HepG2 (cell line): ENCODE data around the gene DLX1. TPM values are rescaled to one million over a fixed set of nuclear protein-coding genes. Genes with fewer than 3 reads are reported as not detected.

Experiments used
- BCL3 ChIP-seq: sonication (generic); formaldehyde crosslinking; IDR thresholded peaks from 2 replicates; pipeline ENCODE4 v1.5.1; 2020; ENCODE audit warnings: mild to moderate bottlenecking, missing genetic modification reagents, moderate library complexity
- CBX1 ChIP-seq: IDR thresholded peaks from one replicate; pipeline ENCODE4 v1.6.1; 2016; ENCODE audit warnings: antibody characterized with exemption, low read depth
- CBX2 ChIP-seq, 2 experiments: fragments of 200-600 bp in 1 of 2; sonication (generic); formaldehyde crosslinking in 1 of 2; IDR thresholded peaks; 2 replicates each; pipeline versions ENCODE4 v1.7.0 to v1.8.1; 2018 to 2022; ENCODE audit warnings: low read depth in 2 of 2, low read length in 1 of 2, mild to moderate bottlenecking in 1 of 2, missing genetic modification reagents in 1 of 2
- DNMT1 ChIP-seq: sonication (generic); formaldehyde crosslinking; IDR thresholded peaks from 2 replicates; pipeline ENCODE4 v1.5.1; 2020; ENCODE audit warnings: mild to moderate bottlenecking, missing genetic modification reagents
- FOXO4 ChIP-seq: sonication (generic); formaldehyde crosslinking; conservative IDR thresholded peaks from 2 replicates; pipeline ENCODE4 v1.8.1; 2023; ENCODE audit warnings: missing genetic modification reagents
- HDAC1 ChIP-seq: sonication (generic); formaldehyde crosslinking; IDR thresholded peaks from 2 replicates; pipeline ENCODE4 v1.5.1; 2020; ENCODE audit warnings: mild to moderate bottlenecking, missing genetic modification reagents
- KDM2A ChIP-seq: sonication (generic); formaldehyde crosslinking; IDR thresholded peaks from 2 replicates; pipeline ENCODE4 v1.4.0; 2020; ENCODE audit warnings: low read depth, missing genetic modification reagents, borderline replicate concordance
- KDM3A ChIP-seq: IDR thresholded peaks from 2 replicates; pipeline ENCODE4 v1.6.1; 2018; ENCODE audit warnings: low read depth, missing compliant biosample characterization
- MATR3 ChIP-seq: sonication (generic); formaldehyde crosslinking; IDR thresholded peaks from 2 replicates; pipeline ENCODE4 v1.4.0; 2020; ENCODE audit warnings: missing genetic modification reagents
- MTF2 ChIP-seq: sonication (generic); formaldehyde crosslinking; IDR thresholded peaks from 2 replicates; pipeline ENCODE4 v1.5.0; 2020; ENCODE audit warnings: missing genetic modification reagents, borderline replicate concordance
- PLSCR1 ChIP-seq: sonication (generic); formaldehyde crosslinking; IDR thresholded peaks from 2 replicates; pipeline ENCODE4 v1.5.0; 2020; ENCODE audit warnings: missing genetic modification reagents, mild to moderate bottlenecking, borderline replicate concordance
- SALL1 ChIP-seq: sonication (generic); formaldehyde crosslinking; IDR thresholded peaks from 2 replicates; pipeline ENCODE4 v1.8.0; 2022; ENCODE audit warnings: mild to moderate bottlenecking, missing genetic modification reagents
- ZFP91 ChIP-seq: sonication (generic); formaldehyde crosslinking; IDR thresholded peaks from 2 replicates; pipeline ENCODE4 v1.9.0; 2022; ENCODE audit warnings: missing genetic modification reagents, mild to moderate bottlenecking, borderline replicate concordance
- ZFX ChIP-seq: sonication (generic); formaldehyde crosslinking; IDR thresholded peaks from 2 replicates; pipeline ENCODE4 v1.4.0; 2020; ENCODE audit warnings: mild to moderate bottlenecking, low read depth, missing genetic modification reagents, moderate library complexity
- ZNF34 ChIP-seq: sonication (generic); formaldehyde crosslinking; IDR thresholded peaks from 2 replicates; pipeline ENCODE4 v1.4.0; 2020; ENCODE audit warnings: mild to moderate bottlenecking, missing genetic modification reagents, borderline replicate concordance
- ZNF574 ChIP-seq: sonication (generic); formaldehyde crosslinking; IDR thresholded peaks from 2 replicates; pipeline ENCODE4 v1.4.0; 2020; ENCODE audit warnings: missing genetic modification reagents
- ZNF670 ChIP-seq: sonication (generic); formaldehyde crosslinking; IDR thresholded peaks from 2 replicates; pipeline ENCODE4 v1.8.0; 2022; ENCODE audit warnings: mild to moderate bottlenecking, missing genetic modification reagents, borderline replicate concordance
- ZNF776 ChIP-seq: sonication (generic); formaldehyde crosslinking; IDR thresholded peaks from 2 replicates; pipeline ENCODE4 v1.4.0; 2020; ENCODE audit warnings: mild to moderate bottlenecking, missing genetic modification reagents
- ZNF777 ChIP-seq: sonication (generic); formaldehyde crosslinking; IDR thresholded peaks from 2 replicates; pipeline ENCODE4 v1.4.0; 2020; ENCODE audit warnings: missing genetic modification reagents
- polyA plus RNA-seq, 8 experiments: library from polyadenylated mRNA; depleted of rRNA in 3 of 8; stranded (reverse) in 7 of 8; unstranded in 1 of 8; fragments of >200 nt; fragmentation: Illumina TruSeq in 4 of 8; extraction: Trizol in 4 of 8; gene quantifications; 2 replicates each; pipeline versions ENCODE4 v1.2.1 to v1.2.3, GENCODE V29; 2011 to 2016; ENCODE audit warnings: low read depth in 4 of 8, missing spikeins in 1 of 8, mixed read lengths in 1 of 8; ENCODE audit not compliant: insufficient read depth in 1 of 8
- total RNA-seq, 5 experiments: library from RNA; depleted of rRNA; stranded (reverse); fragments of >200 nt; fragmentation: Illumina TruSeq; extraction: Trizol; gene quantifications; 2 replicates each; pipeline ENCODE4 v1.2.3, GENCODE V29; 2016; ENCODE audit warnings: low read depth in 1 of 5

Gene DLX1
- total and polyA plus RNA-seq, 2 of the 13 experiments (the other 11 are each of a cell fraction or from before 2014, with no cell fraction given) = 0.18 to 0.86 TPM

GRCh38 chr2:172096626-172097547 is 11.6 kb downstream of the DLX1 start (continued):
- TF ChIP-seq MATR3 (CRISPR knock-in tag) (no peak), DNMT1 (0 out of 2 replicates have a peak, but pooled peaks have one; percentile 43), CBX1 (no peak), BCL3 (CRISPR knock-in tag) (0 out of 2 replicates have a peak, but pooled peaks have one; percentile 15), MTF2 (CRISPR knock-in tag) (peak; percentile 90; the same call in 1 of the 2 replicates), KDM3A (CRISPR knock-in tag) (0 out of 2 replicates have a peak, but pooled peaks have one; percentile 16), ZNF670 (CRISPR knock-in tag) (no peak), ZFP91 (CRISPR knock-in tag) (peak; percentile 34; the same call in 1 of the 2 replicates), KDM2A (CRISPR knock-in tag) (peak; percentile 21; the same call in 1 of the 2 replicates), CBX2 (IDR thresholded peaks at IDR 0.05; ENCODE audit: low read depth, low read length) (0 out of 2 replicates have a peak, but pooled peaks have one; percentile 12), CBX2 (CRISPR knock-in tag; IDR thresholded peaks at IDR 0.05; ENCODE audit: low read depth) (no peak), HDAC1 (peak; percentile 52), ZNF777 (CRISPR knock-in tag) (0 out of 2 replicates have a peak, but pooled peaks have one; percentile 23), SALL1 (CRISPR knock-in tag) (peak; percentile 9; the same call in 1 of the 2 replicates), ZFX (CRISPR knock-in tag) (peak; percentile 12; the same call in 1 of the 2 replicates), PLSCR1 (CRISPR knock-in tag) (no peak), ZNF34 (CRISPR knock-in tag) (no peak), ZNF574 (CRISPR knock-in tag) (no peak), ZNF776 (CRISPR knock-in tag) (no peak), FOXO4 (CRISPR knock-in tag) (0 out of 2 replicates have a peak, but pooled peaks have one; percentile 50)
